Stimulated activated CD4-positive, alpha-beta T cell treated with anti-CD3 and anti-CD28 coated beads, Interleukin-15, amount 100 ng/mL, for 1 hour (primary cell): ENCODE measurements around the gene NAA11.
"Not testable (repeated sequence)": the region's sequence is repeated elsewhere in the genome, so short reads cannot be mapped to it uniquely, and the experiment has no call there.

Source experiments
- DNase-seq, 2 donors: peaks; one replicate each; pipeline ENCODE4 v3.0.0-alpha.2; 2020; ENCODE audit warnings: low read depth in 1 of 2, low spot score in 1 of 2

The NAA11 gene

GRCh38 chr4:79308971-79309370 is 16.9 kb downstream of the NAA11 start:
- no peak for DNase-seq

GRCh38 chr4:79308137-79308536 is 17.7 kb downstream of the NAA11 start:
- DNase-seq = no peak

- no peak for DNase-seq
Observed at GRCh38 chr4:79306795-79307194, 19.1 kb downstream of the NAA11 start.

- no peak for DNase-seq
Observed at GRCh38 chr4:79300280-79300679, 25.6 kb downstream of the NAA11 start.

- DNase-seq = no peak
Observed at GRCh38 chr4:79298484-79298883, 27.4 kb downstream of the NAA11 start.

GRCh38 chr4:79298027-79298426 is 27.8 kb downstream of the NAA11 start:
- no peak for DNase-seq

GRCh38 chr4:79297479-79297878 is 28.4 kb downstream of the NAA11 start:
- DNase-seq = no peak

- DNase-seq = no peak
Observed at GRCh38 chr4:79296768-79297428, 29.0 kb downstream of the NAA11 start.

- DNase-seq = no peak
Observed at GRCh38 chr4:79295086-79295485, 30.8 kb downstream of the NAA11 start.

- DNase-seq = no peak
Observed at GRCh38 chr4:79294064-79294463, 31.8 kb downstream of the NAA11 start.

- DNase-seq = no peak
Observed at GRCh38 chr4:79292008-79292407, 33.9 kb downstream of the NAA11 start.

- no peak for DNase-seq
Observed at GRCh38 chr4:79290376-79290775, 35.5 kb downstream of the NAA11 start.

GRCh38 chr4:79288185-79288584 is 37.7 kb downstream of the NAA11 start:
- no peak for DNase-seq

- DNase-seq = no peak
Observed at GRCh38 chr4:79287718-79288117, 38.1 kb downstream of the NAA11 start.

- DNase-seq = no peak
Observed at GRCh38 chr4:79287076-79287475, 38.8 kb downstream of the NAA11 start.

GRCh38 chr4:79281566-79282359 is 44.1 kb downstream of the NAA11 start:
- no peak for DNase-seq

GRCh38 chr4:79277467-79277866 is 48.4 kb downstream of the NAA11 start:
- not testable (repeated sequence) for DNase-seq

GRCh38 chr4:79273915-79274314 is 51.9 kb downstream of the NAA11 start:
- DNase-seq = no peak

- DNase-seq = no peak
Observed at GRCh38 chr4:79272761-79273160, 53.1 kb downstream of the NAA11 start.

GRCh38 chr4:79272126-79272525 is 53.7 kb downstream of the NAA11 start:
- no peak for DNase-seq

GRCh38 chr4:79267671-79268070 is 58.2 kb downstream of the NAA11 start:
- no peak for DNase-seq
